WTC11 (cell line): ENCODE data around the gene IL1RAPL2. TPM values are rescaled to one million over a fixed set of nuclear protein-coding genes. Genes with fewer than 3 reads are reported as not detected.
"Not testable (repeated sequence)": the region's sequence is repeated elsewhere in the genome, so short reads cannot be mapped to it uniquely, and the experiment has no call there.

Source experiments
- ATAC-seq: fragments of 200-7000 bp; cut with Tn5 transposase; 2 replicates; pipeline ENCODE4 v1.10.0; 2021; ENCODE audit warnings: mild to moderate bottlenecking, moderate library complexity
- CTCF ChIA-PET: fragments of 300-600 bp; sonication (Branson Sonifier 250); formaldehyde crosslinking; loops from one replicate; lab custom pipeline; 2021; ENCODE audit warnings: antibody characterized with exemption; lab: Charles Lee
- POLR2A ChIA-PET: fragments of 350-600 bp; sonication (Branson Sonifier 250); formaldehyde crosslinking; loops from one replicate; lab custom pipeline; 2021; ENCODE audit warnings: antibody characterized with exemption; lab: Charles Lee
- DNase-seq: peaks from one replicate; pipeline ENCODE4 v3.0.0; 2021; ENCODE audit warnings: low spot score
- H3K27ac Mint-ChIP-seq: 2 replicates; pipeline ENCODE4 v1.8.0; 2021; ENCODE audit warnings: mixed read lengths
- H3K27me3 Mint-ChIP-seq: 2 replicates; pipeline ENCODE4 v1.8.0; 2021; ENCODE audit warnings: low read depth, mild to moderate bottlenecking, moderate library complexity, mixed read lengths
- H3K36me3 Mint-ChIP-seq: 2 replicates; pipeline ENCODE4 v1.8.0; 2021; ENCODE audit warnings: mixed read lengths
- H3K4me1 Mint-ChIP-seq: 2 replicates; pipeline ENCODE4 v1.8.0; 2022; ENCODE audit warnings: mixed read lengths
- H3K4me3 Mint-ChIP-seq: 2 replicates; pipeline ENCODE4 v1.8.0; 2021; ENCODE audit warnings: mild to moderate bottlenecking, moderate library complexity, mixed read lengths
- H3K9me3 Mint-ChIP-seq: 2 replicates; pipeline ENCODE4 v1.8.0; 2021; ENCODE audit warnings: mixed read lengths
- ATF3 ChIP-seq: sonication (generic); formaldehyde crosslinking; conservative IDR thresholded peaks from 2 replicates; pipeline ENCODE4 v1.8.1; 2022; ENCODE audit warnings: mild to moderate bottlenecking, missing genetic modification reagents
- CTCF ChIP-seq: fragments of 200-600 bp; IDR thresholded peaks from 2 replicates; pipeline ENCODE4 v1.8.0; 2022; ENCODE audit warnings: antibody characterized with exemption
- ESRRA ChIP-seq: sonication (generic); formaldehyde crosslinking; IDR thresholded peaks from 2 replicates; pipeline ENCODE4 v1.8.1; 2022; ENCODE audit warnings: mild to moderate bottlenecking, missing genetic modification reagents, borderline replicate concordance
- MLX ChIP-seq: sonication (generic); formaldehyde crosslinking; IDR thresholded peaks from 2 replicates; pipeline ENCODE4 v1.8.1; 2023; ENCODE audit warnings: mild to moderate bottlenecking, missing genetic modification reagents, moderate library complexity
- NR1H2 ChIP-seq: sonication (generic); formaldehyde crosslinking; IDR thresholded peaks from 2 replicates; pipeline ENCODE4 v1.9.0; 2021; ENCODE audit warnings: mild to moderate bottlenecking, moderate library complexity, missing genetic modification reagents
- NR2C2 ChIP-seq: sonication (generic); formaldehyde crosslinking; IDR thresholded peaks from 2 replicates; pipeline ENCODE4 v1.8.0; 2022; ENCODE audit warnings: mild to moderate bottlenecking, missing genetic modification reagents
- PREB ChIP-seq: sonication (generic); formaldehyde crosslinking; IDR thresholded peaks from 2 replicates; pipeline ENCODE4 v1.8.1; 2022; ENCODE audit warnings: mild to moderate bottlenecking, missing genetic modification reagents, moderate library complexity, borderline replicate concordance
- RORB ChIP-seq: fragments of 250-450 bp; sonication (Bioruptor Pico); IDR thresholded peaks from 2 replicates; pipeline ENCODE4 v1.9.0; 2021; ENCODE audit warnings: mild to moderate bottlenecking
- TP53 ChIP-seq: sonication (generic); formaldehyde crosslinking; IDR thresholded peaks from 2 replicates; pipeline ENCODE4 v1.8.1; 2023; ENCODE audit warnings: mild to moderate bottlenecking, missing genetic modification reagents
- USF2 ChIP-seq: sonication (generic); formaldehyde crosslinking; IDR thresholded peaks from 2 replicates; pipeline ENCODE4 v1.8.1; 2023; ENCODE audit warnings: mild to moderate bottlenecking, missing genetic modification reagents, moderate library complexity
- ZNF281 ChIP-seq: sonication (generic); formaldehyde crosslinking; IDR thresholded peaks from 2 replicates; pipeline ENCODE4 v1.8.0; 2023; ENCODE audit warnings: mild to moderate bottlenecking, missing genetic modification reagents
- ZNF317 ChIP-seq: sonication (generic); formaldehyde crosslinking; IDR thresholded peaks from 2 replicates; pipeline ENCODE4 v1.8.1; 2023; ENCODE audit warnings: low read depth, mild to moderate bottlenecking, moderate library complexity, missing genetic modification reagents, borderline replicate concordance
- ZNF425 ChIP-seq: fragments of 250-450 bp; sonication (Bioruptor Pico); conservative IDR thresholded peaks from 2 replicates; pipeline ENCODE4 v1.9.0; 2021; ENCODE audit warnings: mild to moderate bottlenecking
- total RNA-seq: library from RNA; stranded (reverse); gene quantifications from 3 replicates; pipeline ENCODE4 v1.2.3, GENCODE V29; 2021

IL1RAPL2 gene
- total RNA-seq, 1 experiment from 2014 or later = 0.09 TPM

- POLR2A ChIA-PET = no interaction called here
Measured at GRCh38 chrX:104902070-104902469, 336.1 kb downstream of the IL1RAPL2 start.

GRCh38 chrX:104909694-104910093 lies 343.7 kb downstream of the IL1RAPL2 start:
- H3K27me3 Mint-ChIP-seq, H3K36me3 Mint-ChIP-seq, POLR2A ChIA-PET, ATAC-seq, H3K4me1 Mint-ChIP-seq, H3K9me3 Mint-ChIP-seq: not testable (repeated sequence)
- peak; percentile 42 for DNase-seq
- Mint-ChIP-seq H3K27ac (peak overlapping the region; percentile 85), H3K4me3 (peak overlapping the region; percentile 82)
- CTCF ChIA-PET = interaction anchor here (0.6 to 1.5 kb wide), 6 partner anchors 11 to 373 kb away, joined by 3 to 14 read pairs (median 4); partner anchors contain the start of gene IL1RAPL2

More at GRCh38 chrX:104902070-104902469, 336.1 kb downstream of the IL1RAPL2 start:
- Mint-ChIP-seq H3K36me3 (no peaks in the 10 kb centered on the region), H3K4me1 (no peaks in the 10 kb centered on the region), H3K27ac (no peak overlapping the region), H3K4me3 (no peak overlapping the region), H3K9me3 (peaks cover 3% of the 10 kb centered on the region; the same call in 1 of the 2 replicates), H3K27me3 (no peaks in the 10 kb centered on the region)
- CTCF ChIA-PET = no interaction called here
- no peak for ATAC-seq
- TF ChIP-seq ZNF425 (CRISPR knock-in tag) (no peak), MLX (no peak), NR2C2 (CRISPR knock-in tag) (no peak), ESRRA (CRISPR knock-in tag) (no peak), ATF3 (CRISPR knock-in tag) (no peak), CTCF (no peak), ZNF317 (CRISPR knock-in tag) (no peak), ZNF281 (CRISPR knock-in tag) (no peak), NR1H2 (CRISPR knock-in tag) (no peak), USF2 (CRISPR knock-in tag) (no peak), PREB (CRISPR knock-in tag) (no peak), RORB (CRISPR knock-in tag) (no peak), TP53 (CRISPR knock-in tag) (no peak)
- no peak for DNase-seq
